HG03025 (cell line): ENCODE data around the gene ATP1A4.

Source experiments
- ATAC-seq: cut with Tn5 transposase; IDR thresholded peaks from one replicate; pipeline ENCODE4 v1.9.1; 2021; ENCODE audit warnings: mild to moderate bottlenecking, moderate library complexity; ENCODE audit not compliant: unreplicated experiment, low FRiP score

Gene ATP1A4

DNA sequence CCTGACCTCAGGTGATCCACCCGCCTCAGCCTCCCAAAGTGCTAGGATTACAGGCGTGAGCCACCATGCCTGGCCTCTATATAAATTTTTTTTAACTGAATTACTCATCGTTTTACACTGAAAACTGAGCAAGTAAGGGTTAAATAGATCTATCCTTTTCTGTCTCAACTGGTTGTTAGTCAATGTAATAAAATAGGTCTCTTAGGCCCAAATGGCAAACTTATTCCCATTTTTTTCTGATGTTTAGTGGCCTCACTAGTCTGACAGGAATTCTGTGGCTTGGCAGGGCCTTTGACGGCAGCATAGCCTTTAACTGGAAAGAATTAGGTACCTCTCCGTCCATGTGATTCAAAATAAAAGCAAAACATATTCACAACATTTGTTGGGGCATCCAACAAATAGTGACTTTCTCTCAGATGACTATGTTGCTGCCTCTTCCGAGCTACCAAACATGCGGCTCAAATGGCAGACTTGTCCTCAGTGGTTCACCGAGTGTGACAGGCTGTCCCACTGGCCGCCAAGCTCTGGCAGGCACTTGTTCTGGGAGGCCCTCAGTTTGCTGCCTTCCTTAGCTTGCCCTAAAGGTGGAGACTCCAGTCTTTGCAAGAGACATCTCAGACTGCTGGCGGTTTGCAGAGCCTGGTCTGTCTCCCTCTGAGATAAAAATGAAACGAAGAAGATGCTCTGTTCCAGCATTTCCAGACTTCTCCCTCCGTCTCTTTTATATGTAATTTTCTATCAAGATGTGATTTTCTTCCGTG is 17.4 kb downstream of the ATP1A4 start:
- no peak for ATAC-seq

DNA sequence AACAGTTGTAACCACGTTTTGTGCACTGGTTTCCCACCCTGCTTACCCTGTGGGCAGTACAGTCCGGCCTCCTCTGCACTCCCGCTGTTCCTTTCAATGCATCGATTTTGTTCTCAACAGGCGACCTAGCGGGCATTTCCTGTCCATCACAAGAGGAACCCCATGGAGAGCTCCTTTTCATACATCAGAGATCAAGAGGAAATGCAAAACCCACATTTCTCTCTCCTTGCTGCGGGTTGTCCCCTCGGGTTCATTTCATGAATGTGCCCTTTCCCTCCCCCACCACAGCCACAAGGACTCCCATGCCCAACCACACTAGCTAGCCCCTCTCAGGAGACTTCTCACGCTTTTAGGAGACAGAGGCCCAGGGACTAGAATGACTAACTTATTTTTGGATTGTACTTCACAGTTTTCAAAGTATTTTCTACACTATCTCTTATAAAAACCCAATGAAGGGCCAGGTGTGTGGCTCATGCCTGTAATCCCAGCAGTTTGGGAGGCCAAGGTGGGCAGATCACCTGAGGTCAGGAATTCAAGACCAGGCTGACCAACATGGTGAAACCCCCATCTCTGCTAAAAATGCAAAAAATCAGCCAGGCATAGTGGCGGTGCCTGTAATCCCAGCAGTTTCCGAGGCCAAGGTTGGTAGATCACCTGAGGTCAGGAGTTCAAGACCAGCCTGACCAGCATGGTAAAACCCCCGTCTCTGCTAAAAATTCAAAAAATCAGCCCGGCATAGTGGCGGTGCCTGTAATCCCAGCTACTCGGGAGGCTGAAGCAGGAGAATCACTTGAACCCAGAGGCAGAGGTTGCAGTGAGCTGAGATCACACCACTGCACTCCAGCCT is 18.4 kb downstream of the ATP1A4 start:
- no peak for ATAC-seq

DNA sequence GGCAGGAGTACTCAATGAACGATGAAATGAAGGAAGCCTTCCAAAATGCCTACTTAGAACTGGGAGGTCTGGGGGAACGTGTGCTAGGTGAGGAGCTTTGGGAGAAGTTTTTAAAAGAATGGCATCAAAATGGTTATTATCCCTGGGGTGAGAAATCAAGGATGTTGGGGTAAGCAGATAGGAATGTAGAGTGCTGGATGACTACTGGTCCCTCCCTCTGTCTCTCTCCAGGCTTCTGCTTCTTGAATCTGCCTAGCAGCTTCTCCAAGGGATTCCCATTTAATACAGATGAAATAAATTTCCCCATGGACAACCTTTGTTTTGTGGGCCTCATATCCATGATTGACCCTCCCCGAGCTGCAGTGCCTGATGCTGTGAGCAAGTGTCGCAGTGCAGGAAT is 20.0 kb downstream of the ATP1A4 start:
- no peak for ATAC-seq

DNA sequence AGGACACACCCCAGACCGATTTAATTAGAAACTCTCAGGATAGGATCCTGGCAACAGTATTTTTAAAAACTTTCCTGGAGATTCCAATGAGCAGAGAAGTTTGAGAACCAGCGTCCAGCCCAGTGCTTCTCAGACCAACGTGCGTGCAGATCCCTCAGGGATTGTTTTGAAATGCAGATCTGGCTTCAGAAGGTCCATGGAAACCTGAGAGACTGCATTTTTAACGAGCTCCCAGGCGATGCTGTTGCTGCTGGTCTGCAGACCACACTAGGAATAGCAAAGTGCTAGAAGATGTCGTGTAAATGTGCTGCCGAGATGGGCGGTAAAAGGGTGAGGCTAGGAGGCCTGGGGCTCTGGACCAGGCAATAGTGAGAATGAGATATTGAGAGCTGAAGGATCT is 20.6 kb downstream of the ATP1A4 start:
- ATAC-seq: no peak

DNA sequence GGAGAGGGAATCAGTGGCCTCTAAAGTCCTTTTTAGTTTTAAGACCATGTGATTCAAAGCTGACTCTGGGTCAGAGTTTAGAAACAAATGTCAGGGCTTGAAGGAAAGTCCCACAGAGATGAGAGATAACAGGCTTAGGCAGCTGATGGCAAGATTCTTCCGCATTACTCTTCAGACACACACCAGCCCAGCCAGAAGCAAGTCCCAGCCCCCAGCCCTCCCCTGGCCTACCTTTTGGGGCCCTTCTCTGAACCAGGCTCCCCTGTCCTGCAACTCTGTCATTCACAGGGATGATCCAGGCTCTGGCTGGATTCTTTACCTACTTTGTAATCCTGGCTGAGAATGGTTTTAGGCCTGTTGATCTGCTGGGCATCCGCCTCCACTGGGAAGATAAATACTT is 25.8 kb downstream of the ATP1A4 start:
- no peak for ATAC-seq

DNA sequence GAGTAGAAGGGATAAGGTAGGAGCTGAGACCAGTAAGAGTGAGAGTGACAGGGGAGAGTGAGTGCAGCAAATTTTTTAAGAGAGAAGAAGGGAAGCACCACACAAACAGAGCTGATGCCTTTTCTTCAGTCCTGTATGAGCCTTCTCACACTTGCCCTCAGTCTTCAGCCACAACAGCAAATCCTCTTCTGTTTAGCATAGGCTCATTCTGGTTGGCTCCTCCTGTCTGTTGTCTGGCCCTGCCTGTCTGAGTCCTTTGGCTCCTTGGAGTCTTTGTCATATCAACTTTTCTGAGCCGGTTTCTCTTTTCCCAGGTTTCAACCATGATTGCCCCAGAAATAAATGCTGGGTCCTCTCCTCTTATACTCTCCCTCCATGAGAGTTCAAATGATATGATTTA is 26.3 kb downstream of the ATP1A4 start:
- no peak for ATAC-seq

DNA sequence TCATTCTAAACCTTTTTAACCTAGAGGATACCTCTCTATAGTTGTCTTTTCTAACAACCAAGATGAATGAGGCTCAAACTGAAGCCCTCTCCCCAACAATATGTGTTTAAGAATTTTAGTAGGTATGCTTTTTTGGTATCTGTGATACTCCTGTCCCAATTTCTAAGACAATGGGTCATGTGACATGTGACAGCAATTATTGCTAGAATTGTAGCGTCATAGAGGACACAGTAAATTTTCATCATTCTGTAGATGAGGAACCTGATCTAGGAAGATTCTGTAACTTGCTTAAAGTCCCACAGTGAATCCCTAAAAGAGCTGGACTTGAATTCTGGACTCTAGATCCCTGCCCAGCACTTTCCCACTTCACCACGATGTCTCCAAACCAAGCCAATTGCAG is 27.3 kb downstream of the ATP1A4 start:
- no peak for ATAC-seq

DNA sequence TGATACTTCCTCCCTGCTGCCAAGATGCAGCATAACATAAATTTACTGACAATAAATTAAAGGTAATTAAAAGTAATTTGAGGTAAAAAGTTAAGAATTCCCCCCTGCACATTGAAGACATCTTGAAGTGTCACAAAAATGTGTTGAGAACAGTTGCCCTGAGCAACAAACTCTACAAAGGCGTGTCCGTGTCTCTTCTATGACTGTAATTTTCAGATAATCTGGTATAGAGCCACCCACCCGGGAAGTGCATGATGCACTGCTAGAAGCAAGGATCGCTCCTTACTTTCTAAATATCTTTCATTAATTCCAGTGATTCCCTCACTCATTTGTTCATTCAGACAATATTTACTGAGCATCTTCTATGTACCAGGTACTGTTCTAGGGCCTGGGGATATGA is 27.9 kb downstream of the ATP1A4 start:
- no peak for ATAC-seq

DNA sequence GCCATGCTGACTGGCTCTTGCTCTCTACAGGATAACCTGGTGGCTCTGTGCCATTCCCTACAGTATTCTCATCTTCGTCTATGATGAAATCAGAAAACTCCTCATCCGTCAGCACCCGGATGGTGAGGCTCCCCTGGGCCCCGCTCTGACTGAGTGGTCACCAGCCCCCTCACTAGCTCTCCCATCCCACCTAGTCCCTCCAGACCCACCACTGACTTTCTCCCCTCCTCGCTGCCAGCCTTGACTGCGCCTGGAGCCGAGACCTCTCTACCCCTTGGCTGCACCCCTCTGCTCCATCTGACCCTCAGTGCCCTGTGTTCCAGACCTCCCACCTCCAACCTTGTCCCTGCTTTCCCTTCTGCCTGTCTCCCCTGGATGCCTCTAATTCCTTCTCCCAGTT is 34.8 kb downstream of the ATP1A4 start:
- no peak for ATAC-seq

DNA sequence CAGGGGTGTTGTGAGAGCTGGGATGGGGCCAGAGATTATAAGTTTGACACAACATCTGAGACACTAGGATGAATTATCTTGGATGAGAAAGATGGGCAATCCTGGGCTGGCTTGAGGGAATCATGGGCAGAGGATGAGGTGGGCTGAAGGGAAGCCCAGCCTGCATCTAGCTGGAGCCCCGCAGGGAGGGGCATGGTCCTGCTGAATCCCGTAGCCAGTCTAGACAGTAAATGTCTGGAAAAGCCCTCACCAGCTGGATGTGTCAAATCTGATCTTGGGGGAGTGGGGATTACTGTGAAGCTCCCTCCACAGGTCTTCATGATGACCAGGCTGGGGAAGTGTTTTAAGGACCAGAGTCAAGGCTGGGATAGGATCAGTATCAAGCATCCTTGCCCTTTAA is 35.3 kb downstream of the ATP1A4 start:
- no peak for ATAC-seq

DNA sequence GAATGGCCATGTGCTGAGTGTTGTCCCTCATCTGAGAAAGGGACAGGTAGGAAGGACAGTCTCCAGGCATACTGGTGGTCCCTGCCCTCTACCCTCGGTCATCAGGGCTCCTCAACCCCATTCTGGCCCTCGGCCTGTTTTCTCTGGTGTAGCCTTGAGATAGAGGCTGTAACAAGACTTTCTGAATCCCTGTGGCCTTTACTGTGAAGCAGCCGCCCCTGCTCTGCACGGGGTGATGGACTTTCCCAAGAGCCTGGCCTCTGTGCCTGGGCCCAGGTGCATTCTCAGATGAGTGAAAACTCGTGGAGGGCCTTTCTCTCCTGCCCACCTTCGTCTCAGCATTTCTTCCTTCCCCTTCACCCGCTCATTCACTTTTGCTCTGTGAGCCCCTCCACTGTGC is 36.0 kb downstream of the ATP1A4 start:
- ATAC-seq: no peak

DNA sequence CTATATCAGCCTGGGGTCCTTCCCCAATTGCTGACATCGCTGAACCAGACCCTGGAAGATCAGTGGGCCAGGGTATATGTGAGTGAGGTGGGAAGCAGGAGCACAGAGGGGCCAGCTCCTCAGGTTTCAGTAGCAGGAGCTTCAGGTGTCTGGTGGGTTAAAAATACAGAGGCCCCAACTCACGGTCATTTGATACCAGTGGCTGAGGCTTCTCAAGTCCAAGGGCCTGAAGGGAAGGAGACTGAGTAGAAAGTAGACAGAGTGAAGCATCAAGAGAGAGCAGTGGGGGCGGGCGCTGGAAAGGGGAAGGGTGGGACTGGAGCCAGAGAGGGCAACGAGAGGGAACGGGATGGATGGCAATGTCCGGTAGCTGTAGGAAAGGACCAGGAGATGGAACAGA is 36.9 kb downstream of the ATP1A4 start:
- ATAC-seq: no peak

DNA sequence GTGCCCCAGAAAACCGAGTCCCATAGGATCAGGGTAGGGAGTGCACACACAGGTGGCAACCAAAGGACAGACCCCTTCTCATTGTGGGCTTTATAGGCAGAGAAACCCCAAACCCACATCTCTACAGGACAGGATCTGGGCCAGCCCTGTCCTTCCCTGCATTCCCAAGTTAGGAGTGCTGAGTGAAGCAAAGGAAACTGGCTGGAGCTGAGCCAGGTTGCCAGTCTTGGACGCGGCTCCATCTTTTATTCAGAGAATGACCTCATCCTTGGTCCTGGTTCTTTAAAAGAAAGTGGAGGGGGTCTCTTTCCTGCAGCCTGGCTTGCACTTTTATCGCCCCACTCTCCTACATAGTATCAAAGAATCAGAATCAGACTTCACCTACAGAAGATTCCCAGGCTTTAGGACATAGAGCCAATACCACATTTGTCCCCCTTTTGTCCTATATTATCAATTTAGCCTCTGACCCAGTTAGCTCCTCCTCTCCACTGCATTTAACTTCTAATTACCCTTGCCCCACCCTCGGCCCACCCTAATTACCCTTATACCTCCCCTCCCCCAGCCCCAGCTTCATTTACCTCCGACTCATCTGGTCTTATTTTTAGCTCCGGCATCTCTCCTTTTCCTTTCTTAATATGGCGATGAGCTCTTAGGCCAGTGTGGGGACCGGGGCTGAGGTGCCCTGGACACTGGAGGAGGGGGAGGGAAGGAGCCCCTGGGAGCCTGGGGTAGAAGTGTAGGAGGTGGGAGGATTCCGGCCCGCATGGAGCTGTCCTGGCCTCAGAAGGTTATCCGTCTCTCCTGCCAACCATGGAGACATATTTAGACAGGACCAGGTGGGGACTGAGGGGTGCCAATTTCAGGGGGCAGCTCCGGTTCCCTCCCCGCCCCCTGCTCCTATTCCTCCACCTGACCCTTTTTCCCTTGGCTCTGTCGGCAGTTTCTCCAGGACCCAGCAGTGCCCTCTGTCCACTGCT is 38.5 kb downstream of the ATP1A4 start, which contains the start of gene CASQ1:
TSS of gene CASQ1 (plus strand) at position 927 of the 977 bp plus-strand sequence. CDS start 177 bp downstream, outside the sequence.
- no peak for ATAC-seq

DNA sequence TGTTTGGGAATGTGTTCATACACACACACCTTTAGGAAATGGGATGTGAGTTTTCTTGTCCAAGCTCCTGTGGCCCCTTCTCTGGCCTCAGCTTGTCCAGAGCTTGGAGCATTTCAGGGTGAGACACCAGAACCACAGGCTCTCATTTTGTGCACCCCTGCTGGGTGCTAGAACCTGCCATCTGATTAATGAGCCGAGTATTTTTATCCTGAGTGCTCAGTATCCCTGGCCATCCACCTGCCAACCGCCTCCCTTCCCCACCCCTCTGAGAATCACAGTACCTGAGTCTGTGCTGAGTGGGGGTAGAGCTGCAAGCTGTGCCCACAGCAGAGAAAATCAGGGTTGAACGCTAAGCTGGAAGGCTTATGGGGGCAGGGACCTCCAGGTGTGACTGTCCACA is 40.4 kb downstream of the ATP1A4 start:
- ATAC-seq: no peak

DNA sequence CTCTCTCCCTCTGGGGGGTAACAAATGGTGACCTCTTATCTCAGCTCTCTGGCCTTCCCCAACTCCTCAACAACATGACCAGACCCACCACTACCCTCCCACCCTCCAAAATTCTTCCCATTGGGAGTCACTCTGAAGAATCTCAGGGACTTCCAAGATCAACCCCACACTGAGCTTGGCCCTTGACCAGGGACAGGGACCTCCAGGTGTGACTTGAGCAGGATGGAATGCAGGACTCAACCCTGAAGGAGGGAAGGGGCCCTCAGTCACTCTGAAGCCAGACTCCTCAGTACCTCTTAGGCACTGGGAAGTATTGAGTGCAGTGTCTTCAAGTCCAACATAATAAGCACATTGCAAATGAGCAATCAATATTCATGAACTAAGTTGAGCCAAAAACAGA is 40.8 kb downstream of the ATP1A4 start:
- ATAC-seq: no peak

DNA sequence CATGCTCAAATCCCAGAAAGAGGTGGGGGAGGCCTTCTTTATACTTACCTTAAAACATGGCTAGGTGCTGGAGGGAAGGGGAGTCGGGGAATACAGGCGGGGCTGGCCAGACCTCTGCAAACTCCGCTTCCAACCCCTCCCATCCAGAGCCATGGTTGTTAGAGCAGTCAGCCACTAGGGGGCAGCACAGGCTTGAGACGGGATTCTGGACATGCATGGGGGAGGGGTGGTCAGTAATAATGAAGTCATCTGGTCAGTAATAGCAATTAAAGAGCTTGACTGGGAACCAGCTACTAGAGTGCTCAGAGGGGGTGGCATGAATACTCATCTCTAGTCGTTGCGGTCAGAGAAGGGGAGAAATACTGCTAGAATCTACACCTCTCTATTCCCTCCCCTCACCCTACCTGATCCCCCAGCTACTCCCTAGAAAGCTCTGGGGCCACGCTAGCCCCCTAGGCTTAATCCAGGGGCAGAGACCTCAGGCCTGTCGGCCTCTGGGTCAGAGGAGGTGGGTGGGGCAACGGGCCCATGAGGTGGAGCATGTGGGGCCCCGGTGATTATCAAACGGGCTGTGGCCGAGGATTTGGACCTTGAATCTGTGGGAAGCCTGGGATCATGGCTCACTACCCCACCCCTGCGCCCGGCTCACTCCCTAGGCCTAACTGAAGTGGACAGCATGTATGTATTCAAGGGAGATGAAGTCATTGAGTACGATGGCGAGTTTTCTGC is 41.9 kb downstream of the ATP1A4 start:
- ATAC-seq: no peak

DNA sequence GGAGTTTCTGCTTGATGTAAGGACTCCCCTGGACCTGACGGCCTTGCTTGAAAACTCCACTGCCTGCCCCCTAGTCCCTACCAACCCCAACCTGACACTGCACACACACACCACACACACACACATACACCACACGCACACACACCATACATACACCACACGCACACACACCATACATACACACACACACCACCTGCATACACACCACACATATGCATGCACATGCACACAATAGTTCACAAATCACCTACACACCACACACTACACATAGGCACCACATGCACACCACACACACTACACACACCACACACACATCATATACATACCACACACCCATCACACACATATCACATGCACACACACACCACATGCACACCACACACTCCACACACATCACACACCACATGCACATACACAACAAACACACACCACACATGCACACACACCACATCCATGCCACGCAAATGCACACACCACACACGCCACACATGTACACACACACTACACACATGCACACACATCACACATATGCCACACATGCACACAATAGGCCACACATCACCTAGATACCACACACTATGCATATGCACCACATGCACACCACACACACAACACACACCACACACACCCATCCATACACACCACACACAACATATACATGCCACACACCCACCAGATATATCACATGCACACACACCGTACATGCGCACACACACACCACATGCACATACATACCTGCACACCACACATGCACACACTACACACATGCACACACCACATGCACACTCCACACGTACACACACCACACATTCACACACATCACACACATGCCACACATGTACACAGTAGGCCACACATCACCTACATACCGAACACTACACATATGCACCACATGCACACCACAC is 42.7 kb downstream of the ATP1A4 start:
- no peak for ATAC-seq

DNA sequence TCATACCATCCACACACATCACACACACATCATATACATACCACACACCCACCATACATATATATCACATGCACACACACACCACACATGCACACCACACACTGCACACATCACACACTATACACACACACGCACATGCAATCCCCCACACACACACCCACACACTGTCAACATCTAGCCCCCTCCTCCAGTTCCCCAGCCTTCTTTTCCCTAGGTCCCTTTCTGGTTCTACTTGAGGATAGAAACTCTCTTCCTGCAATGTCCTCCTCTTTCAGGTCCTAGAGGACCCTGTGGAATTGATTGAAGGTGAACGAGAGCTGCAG is 43.3 kb downstream of the ATP1A4 start:
- ATAC-seq: no peak

DNA sequence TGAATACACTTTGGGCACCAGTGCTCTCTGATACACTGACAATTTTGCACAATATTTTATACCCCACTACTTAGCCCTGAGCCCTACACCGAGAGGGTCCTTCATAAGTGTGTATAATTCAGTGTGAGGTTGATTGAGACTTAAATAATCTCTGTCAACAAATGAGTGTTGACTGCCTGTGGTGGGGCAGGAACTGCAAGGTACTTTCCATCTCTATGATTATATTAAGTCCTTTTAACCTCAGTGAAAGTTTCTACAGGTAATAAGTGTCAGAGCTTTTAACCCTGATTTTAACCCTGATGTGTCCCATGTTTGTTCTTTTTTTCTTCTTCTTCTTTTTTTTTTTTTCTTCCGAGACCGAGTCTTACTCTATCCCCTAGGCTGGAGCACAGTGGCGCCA is 44.7 kb downstream of the ATP1A4 start:
- ATAC-seq: no peak
